Uterus (tissue), 2 donors: ENCODE data around the gene ADAMTS9.

Experiments
- POLR2A ChIP-seq, 2 donors: fragments of 450-650 bp; IDR thresholded peaks; one replicate each; pipeline ENCODE4 v1.6.1; 2016; ENCODE audit warnings: antibody characterized with exemption in 2 of 2, mild to moderate bottlenecking in 1 of 2, moderate library complexity in 1 of 2
- TF ChIP-seq, protein P1 (sequence below), 4 experiments: fragments of 200-600 bp in 2 of 4; fragments of 450-650 bp in 2 of 4; sonication (generic) in 2 of 4; IDR thresholded peaks; one replicate each; pipeline ENCODE4 v1.5.1; 2016 to 2019; ENCODE audit warnings: antibody characterized with exemption in 4 of 4, mild to moderate bottlenecking in 2 of 4, moderate library complexity in 1 of 4

DNA sequence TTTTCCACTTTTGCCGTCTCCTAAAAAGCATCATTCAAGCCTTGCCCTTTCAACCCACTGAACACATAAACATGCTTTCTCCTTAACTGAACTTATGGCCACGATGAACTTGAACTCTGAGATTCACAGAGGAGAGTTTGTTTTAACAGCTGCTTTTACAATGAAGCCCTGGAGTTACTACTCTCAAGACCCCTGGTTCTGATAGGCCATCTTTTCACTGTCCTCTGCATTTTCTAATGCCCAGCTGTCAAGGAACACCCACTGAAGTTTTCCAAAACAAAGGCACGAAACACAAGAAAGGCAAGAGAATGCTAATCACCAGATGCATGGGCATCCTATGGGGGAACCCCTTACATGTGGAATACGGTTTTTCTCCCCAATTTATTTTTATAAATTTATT lies 100.8 kb downstream of the ADAMTS9 start:
- TF ChIP-seq, protein P1, sequence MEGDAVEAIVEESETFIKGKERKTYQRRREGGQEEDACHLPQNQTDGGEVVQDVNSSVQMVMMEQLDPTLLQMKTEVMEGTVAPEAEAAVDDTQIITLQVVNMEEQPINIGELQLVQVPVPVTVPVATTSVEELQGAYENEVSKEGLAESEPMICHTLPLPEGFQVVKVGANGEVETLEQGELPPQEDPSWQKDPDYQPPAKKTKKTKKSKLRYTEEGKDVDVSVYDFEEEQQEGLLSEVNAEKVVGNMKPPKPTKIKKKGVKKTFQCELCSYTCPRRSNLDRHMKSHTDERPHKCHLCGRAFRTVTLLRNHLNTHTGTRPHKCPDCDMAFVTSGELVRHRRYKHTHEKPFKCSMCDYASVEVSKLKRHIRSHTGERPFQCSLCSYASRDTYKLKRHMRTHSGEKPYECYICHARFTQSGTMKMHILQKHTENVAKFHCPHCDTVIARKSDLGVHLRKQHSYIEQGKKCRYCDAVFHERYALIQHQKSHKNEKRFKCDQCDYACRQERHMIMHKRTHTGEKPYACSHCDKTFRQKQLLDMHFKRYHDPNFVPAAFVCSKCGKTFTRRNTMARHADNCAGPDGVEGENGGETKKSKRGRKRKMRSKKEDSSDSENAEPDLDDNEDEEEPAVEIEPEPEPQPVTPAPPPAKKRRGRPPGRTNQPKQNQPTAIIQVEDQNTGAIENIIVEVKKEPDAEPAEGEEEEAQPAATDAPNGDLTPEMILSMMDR (IDR thresholded peaks at IDR 0.05) = no peak
- TF ChIP-seq POLR2A (IDR thresholded peaks at IDR 0.05) = no peak
